Smooth muscle cell (in vitro differentiated cells): ENCODE results near the gene BST1. TPM values are rescaled to one million over a fixed set of nuclear protein-coding genes. Genes with fewer than 3 reads are reported as not detected.
"Not testable (repeated sequence)": the region's sequence is repeated elsewhere in the genome, so short reads cannot be mapped to it uniquely, and the experiment has no call there.

ENCODE experiments used
- DNase-seq: peaks from one replicate; lab custom pipeline; 2025; ENCODE audit not compliant: unreplicated experiment; lab: John Stamatoyannopoulos, UW
- H2AFZ ChIP-seq: fragments of 200-600 bp; sonication (generic); 2 replicates; pipeline ENCODE4 v1.6.0; 2016; ENCODE audit warnings: antibody characterized with exemption, low read depth, mild to moderate bottlenecking
- H3F3A ChIP-seq: fragments of 200-600 bp; sonication (generic); 2 replicates; pipeline ENCODE4 v1.6.0; 2017; ENCODE audit warnings: antibody characterized with exemption, low read depth
- H3K27ac ChIP-seq: fragments of 200-600 bp; sonication (generic); 2 replicates; pipeline ENCODE4 v1.5.1; 2016; ENCODE audit warnings: low read depth, mild to moderate bottlenecking
- H3K27me3 ChIP-seq: fragments of 200-600 bp; sonication (generic); 2 replicates; pipeline ENCODE4 v1.6.1; 2016; ENCODE audit warnings: low read depth, mild to moderate bottlenecking
- H3K36me3 ChIP-seq: fragments of 200-600 bp; sonication (generic); 2 replicates; pipeline ENCODE4 v1.5.1; 2016; ENCODE audit warnings: low read depth
- H3K4me1 ChIP-seq: fragments of 200-600 bp; sonication (generic); 2 replicates; pipeline ENCODE4 v1.5.1; 2016; ENCODE audit warnings: low read depth
- H3K4me2 ChIP-seq: fragments of 200-600 bp; sonication (generic); 2 replicates; pipeline ENCODE4 v1.6.0; 2016; ENCODE audit warnings: mild to moderate bottlenecking
- H3K4me3 ChIP-seq: fragments of 200-600 bp; sonication (generic); 2 replicates; pipeline ENCODE4 v1.5.1; 2016; ENCODE audit warnings: mild to moderate bottlenecking
- H3K79me2 ChIP-seq: fragments of 200-600 bp; sonication (generic); 2 replicates; pipeline ENCODE4 v1.6.0; 2016; ENCODE audit warnings: low read depth, mild to moderate bottlenecking
- H3K9ac ChIP-seq: fragments of 200-600 bp; sonication (generic); 2 replicates; pipeline ENCODE4 v1.6.0; 2016; ENCODE audit warnings: low read depth
- H3K9me3 ChIP-seq: fragments of 200-600 bp; sonication (generic); replicated peaks from 2 replicates; pipeline ENCODE4 v1.5.1; 2016; ENCODE audit warnings: low read depth
- H4K20me1 ChIP-seq: fragments of 200-600 bp; sonication (generic); 2 replicates; pipeline ENCODE4 v1.6.0; 2016; ENCODE audit warnings: low read depth
- CTCF ChIP-seq: fragments of 200-600 bp; sonication (generic); IDR thresholded peaks from 2 replicates; pipeline ENCODE4 v1.5.1; 2017; ENCODE audit warnings: borderline replicate concordance, mild to moderate bottlenecking, antibody characterized with exemption; ENCODE audit not compliant: insufficient read depth, poor library complexity, severe bottlenecking
- WGBS: methylation state at CpG from one replicate; pipeline ENCODE4 v1.1.7; 2016; ENCODE audit warnings: low lambda C conversion rate; 5-methylcytosine and 5-hydroxymethylcytosine counted together
- polyA plus RNA-seq: library from polyadenylated mRNA; unstranded; fragments of >200 nt; fragmentation: Nextera tagmentation; extraction: Ambion mirVana; gene quantifications from 2 replicates; pipeline ENCODE4 v1.2.1, GENCODE V29; 2016
- total RNA-seq: library from RNA; depleted of rRNA; stranded (reverse); fragments of >200 nt; gene quantifications from 2 replicates; pipeline ENCODE4 v1.2.3, GENCODE V29; 2014

Gene BST1
- total and polyA plus RNA-seq, 2 experiments from 2014 or later, result 5.2 TPM

GRCh38 chr4:15729910-15730533 lies 27.2 kb downstream of the BST1 start:
- Histone ChIP-seq H3K4me1 (no peaks in the 10 kb centered on the region), H3K79me2 (no peaks in the 10 kb centered on the region), H3K27me3 (no peaks in the 10 kb centered on the region), H3K27ac (no peak overlapping the region), H4K20me1 (no peaks in the 10 kb centered on the region), H3K9ac (no peak overlapping the region), H3K4me3 (no peak overlapping the region), H3K36me3 (no peaks in the 10 kb centered on the region), H2AFZ (no peak overlapping the region), H3K9me3 (no peaks in the 10 kb centered on the region), H3F3A (no peaks in the 10 kb centered on the region), H3K4me2 (no peak overlapping the region)
- DNase-seq, result no peak
- WGBS, result 43% methylated on average over 3 of the region's 3 CpGs
- TF ChIP-seq CTCF, result peak; percentile 81

- H3K4me2 ChIP-seq, H3K4me3 ChIP-seq, H3K79me2 ChIP-seq, H3K27me3 ChIP-seq, H2AFZ ChIP-seq, DNase-seq, H3K9ac ChIP-seq, H3F3A ChIP-seq, H3K36me3 ChIP-seq, H3K27ac ChIP-seq, H4K20me1 ChIP-seq, H3K9me3 ChIP-seq, H3K4me1 ChIP-seq: not testable (repeated sequence)
- 80% methylated on average over 5 of the region's 5 CpGs for WGBS
Measured at GRCh38 chr4:15733061-15733460, 30.2 kb downstream of the BST1 start.

GRCh38 chr4:15735536-15735935 lies 32.7 kb downstream of the BST1 start:
- H3K27me3 ChIP-seq, result no peaks in the 10 kb centered on the region
- WGBS, result 86% methylated on average over 6 of the region's 6 CpGs
- H3K4me3 ChIP-seq, result no peak overlapping the region
- no peaks in the 10 kb centered on the region for H4K20me1 ChIP-seq
- no peaks in the 10 kb centered on the region for H3K4me1 ChIP-seq
- H2AFZ ChIP-seq, result no peak overlapping the region
- no peaks in the 10 kb centered on the region for H3F3A ChIP-seq
- DNase-seq, result no peak
- no peaks in the 10 kb centered on the region for H3K9me3 ChIP-seq
- TF ChIP-seq CTCF, result no peak
- no peak overlapping the region for H3K4me2 ChIP-seq
- no peak overlapping the region for H3K9ac ChIP-seq
- H3K79me2 ChIP-seq, result no peaks in the 10 kb centered on the region
- H3K36me3 ChIP-seq, result no peaks in the 10 kb centered on the region
- no peak overlapping the region for H3K27ac ChIP-seq

DNA sequence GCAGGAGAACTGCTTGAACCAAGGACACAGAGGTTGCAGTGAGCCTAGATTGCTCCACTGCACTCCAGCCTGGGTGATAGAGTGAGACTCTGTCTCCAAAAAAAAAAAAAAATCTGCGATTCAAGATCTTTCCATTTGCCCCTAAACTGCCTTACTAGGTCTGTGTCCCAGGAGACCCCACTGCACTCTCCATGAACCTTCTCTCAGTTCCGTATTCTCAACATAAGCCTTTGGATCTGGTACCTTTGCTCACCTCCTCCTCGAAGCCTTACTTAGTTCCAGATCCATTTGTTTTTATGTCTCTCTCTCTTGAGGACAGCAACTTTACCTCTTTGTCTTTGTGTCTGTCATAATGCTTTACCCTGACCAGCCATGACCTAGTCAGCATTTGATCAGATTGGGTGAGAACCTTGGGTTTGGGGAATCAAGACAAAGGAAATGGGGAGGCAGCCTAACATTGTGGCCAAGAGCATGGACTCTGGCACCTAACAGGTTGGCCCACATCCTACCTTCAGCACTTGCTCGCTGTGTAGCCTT lies 33.7 kb downstream of the BST1 start:
- no peak for DNase-seq
- Histone ChIP-seq H3K27ac (no peak overlapping the region), H3K36me3 (no peaks in the 10 kb centered on the region), H3K79me2 (no peaks in the 10 kb centered on the region), H2AFZ (no peak overlapping the region), H4K20me1 (no peaks in the 10 kb centered on the region), H3K4me1 (no peaks in the 10 kb centered on the region), H3K4me2 (no peak overlapping the region), H3K27me3 (no peaks in the 10 kb centered on the region), H3F3A (no peaks in the 10 kb centered on the region), H3K9me3 (no peaks in the 10 kb centered on the region), H3K9ac (no peak overlapping the region), H3K4me3 (no peak overlapping the region)
- TF ChIP-seq CTCF, result no peak
- 96% methylated on average over 4 of the region's 4 CpGs for WGBS
